Activated CD8-positive, alpha-beta T cell treated with anti-CD3 and anti-CD28 coated beads for 36 hours (primary cell): ENCODE measurements around the gene PRR12. TPM values are rescaled to one million over a fixed set of nuclear protein-coding genes. Genes with fewer than 3 reads are reported as not detected.

Experiments
- ATAC-seq: fragments of 200-7000 bp; cut with Tn5 transposase; one replicate; pipeline ENCODE4 v1.10.0; 2021; ENCODE audit warnings: mild to moderate bottlenecking, moderate library complexity
- CTCF ChIA-PET: fragments of 350-600 bp; sonication (Branson Sonifier 250); formaldehyde crosslinking; loops from one replicate; lab custom pipeline; 2021; ENCODE audit warnings: antibody characterized with exemption; lab: Charles Lee
- POLR2A ChIA-PET: fragments of 350-600 bp; sonication (Branson Sonifier 250); formaldehyde crosslinking; loops from one replicate; lab custom pipeline; 2021; ENCODE audit warnings: antibody characterized with exemption; lab: Charles Lee
- DNase-seq: peaks from one replicate; pipeline ENCODE4 v3.0.0-alpha.2; 2020
- H3K27ac Mint-ChIP-seq: one replicate; pipeline ENCODE4 v1.8.0; 2021; ENCODE audit warnings: mild to moderate bottlenecking, mixed read lengths
- H3K27me3 Mint-ChIP-seq: one replicate; pipeline ENCODE4 v1.8.0; 2021; ENCODE audit warnings: mixed read lengths
- H3K36me3 Mint-ChIP-seq: one replicate; pipeline ENCODE4 v1.8.0; 2021; ENCODE audit warnings: low read depth, mixed read lengths
- H3K4me1 Mint-ChIP-seq: one replicate; pipeline ENCODE4 v1.8.0; 2021; ENCODE audit warnings: low read depth, mixed read lengths
- H3K4me3 Mint-ChIP-seq: one replicate; pipeline ENCODE4 v1.8.0; 2021; ENCODE audit warnings: mild to moderate bottlenecking, moderate library complexity, mixed read lengths
- H3K9me3 Mint-ChIP-seq: one replicate; pipeline ENCODE4 v1.8.0; 2021; ENCODE audit warnings: mixed read lengths
- intact Hi-C: fragments of 100-400 bp; cut with micrococcal nuclease; formaldehyde crosslinking; loops from one replicate; pipeline ENCODE4 v1.10.0; 2022
- total RNA-seq, 2 experiments: library from RNA; stranded (reverse); gene quantifications; one replicate each; pipeline ENCODE4 v1.2.3, GENCODE V29; 2021
- TF ChIP-seq, protein P1 (sequence below): fragments of 200-600 bp; IDR thresholded peaks from one replicate; pipeline ENCODE4 v1.8.0; 2022; ENCODE audit warnings: antibody characterized with exemption, mild to moderate bottlenecking

PRR12 gene
- total RNA-seq, 2 experiments from 2014 or later = 16.0 to 17.8 TPM

DNA sequence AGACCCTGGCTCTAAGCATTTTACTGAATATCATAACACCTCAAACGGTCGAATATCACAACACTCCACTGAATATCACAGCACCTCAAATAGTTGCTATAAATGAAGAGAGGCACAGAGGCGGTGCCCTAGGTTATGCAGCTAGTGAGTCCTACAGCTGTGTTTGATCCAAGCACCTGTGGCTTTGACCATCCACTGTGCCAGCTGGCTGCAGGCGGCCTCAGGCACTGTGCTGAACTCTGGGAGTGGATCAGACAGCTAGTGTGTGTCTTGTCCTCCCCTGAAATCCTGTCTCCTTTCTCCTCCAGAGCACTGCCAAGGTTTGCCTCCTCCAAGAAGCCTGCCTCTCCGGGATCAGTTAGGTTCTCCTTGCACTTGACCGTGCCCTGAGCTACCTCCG lies 18.0 kb upstream of the PRR12 start:
- ChIA-PET POLR2A (interaction anchor here (0.6 to 1.0 kb wide), 2 partner anchors 27 to 39 kb away, joined by 3 read pairs; no protein-coding TSS in a partner anchor), CTCF (interaction anchor here (1.2 to 9.1 kb wide), 5 partner anchors 14 to 66 kb away, joined by 3 to 185 read pairs (median 65); no protein-coding TSS in a partner anchor)
- Mint-ChIP-seq H3K4me1 (peaks cover 38% of the 10 kb centered on the region), H3K4me3 (no peak overlapping the region), H3K9me3 (no peaks in the 10 kb centered on the region), H3K36me3 (peaks cover 15% of the 10 kb centered on the region), H3K27ac (no peak overlapping the region), H3K27me3 (no peaks in the 10 kb centered on the region)
- ATAC-seq = no peak
- intact Hi-C loops = no loop called here
- TF ChIP-seq, protein P1, sequence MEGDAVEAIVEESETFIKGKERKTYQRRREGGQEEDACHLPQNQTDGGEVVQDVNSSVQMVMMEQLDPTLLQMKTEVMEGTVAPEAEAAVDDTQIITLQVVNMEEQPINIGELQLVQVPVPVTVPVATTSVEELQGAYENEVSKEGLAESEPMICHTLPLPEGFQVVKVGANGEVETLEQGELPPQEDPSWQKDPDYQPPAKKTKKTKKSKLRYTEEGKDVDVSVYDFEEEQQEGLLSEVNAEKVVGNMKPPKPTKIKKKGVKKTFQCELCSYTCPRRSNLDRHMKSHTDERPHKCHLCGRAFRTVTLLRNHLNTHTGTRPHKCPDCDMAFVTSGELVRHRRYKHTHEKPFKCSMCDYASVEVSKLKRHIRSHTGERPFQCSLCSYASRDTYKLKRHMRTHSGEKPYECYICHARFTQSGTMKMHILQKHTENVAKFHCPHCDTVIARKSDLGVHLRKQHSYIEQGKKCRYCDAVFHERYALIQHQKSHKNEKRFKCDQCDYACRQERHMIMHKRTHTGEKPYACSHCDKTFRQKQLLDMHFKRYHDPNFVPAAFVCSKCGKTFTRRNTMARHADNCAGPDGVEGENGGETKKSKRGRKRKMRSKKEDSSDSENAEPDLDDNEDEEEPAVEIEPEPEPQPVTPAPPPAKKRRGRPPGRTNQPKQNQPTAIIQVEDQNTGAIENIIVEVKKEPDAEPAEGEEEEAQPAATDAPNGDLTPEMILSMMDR = no peak
- DNase-seq = no peak

DNA sequence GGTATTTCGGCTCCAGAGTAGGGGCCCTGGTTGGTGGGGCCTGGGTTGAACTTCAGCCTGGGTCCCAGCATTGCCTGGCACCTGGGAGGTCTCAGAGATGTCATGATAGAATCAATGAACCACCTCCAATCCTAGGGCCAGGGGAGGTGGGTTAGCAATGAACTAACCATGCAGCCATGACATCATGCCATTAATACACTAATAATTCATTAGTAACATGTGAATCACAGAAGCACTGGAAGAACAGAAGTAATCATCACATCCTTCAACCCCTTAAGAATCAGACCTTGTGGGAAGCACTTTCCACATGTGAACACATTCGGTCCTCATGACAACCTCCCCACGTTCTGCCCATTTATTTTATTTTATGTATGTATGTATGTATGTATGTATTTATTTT lies 17.6 kb upstream of the PRR12 start:
- Mint-ChIP-seq H3K4me3 (no peak overlapping the region), H3K36me3 (peaks cover 13% of the 10 kb centered on the region), H3K27me3 (no peaks in the 10 kb centered on the region), H3K27ac (no peak overlapping the region), H3K9me3 (no peaks in the 10 kb centered on the region), H3K4me1 (peaks cover 37% of the 10 kb centered on the region)
- TF ChIP-seq, protein P1 = no peak
- intact Hi-C loops = no loop called here
- ChIA-PET POLR2A (interaction anchor here (0.6 to 1.7 kb wide), 3 partner anchors 27 to 62 kb away, joined by 3 read pairs; no protein-coding TSS in a partner anchor), CTCF (interaction anchor here (1.2 to 9.1 kb wide), 4 partner anchors 11 to 67 kb away, joined by 3 to 185 read pairs (median 44); no protein-coding TSS in a partner anchor)
- ATAC-seq = no peak
- DNase-seq = no peak

DNA sequence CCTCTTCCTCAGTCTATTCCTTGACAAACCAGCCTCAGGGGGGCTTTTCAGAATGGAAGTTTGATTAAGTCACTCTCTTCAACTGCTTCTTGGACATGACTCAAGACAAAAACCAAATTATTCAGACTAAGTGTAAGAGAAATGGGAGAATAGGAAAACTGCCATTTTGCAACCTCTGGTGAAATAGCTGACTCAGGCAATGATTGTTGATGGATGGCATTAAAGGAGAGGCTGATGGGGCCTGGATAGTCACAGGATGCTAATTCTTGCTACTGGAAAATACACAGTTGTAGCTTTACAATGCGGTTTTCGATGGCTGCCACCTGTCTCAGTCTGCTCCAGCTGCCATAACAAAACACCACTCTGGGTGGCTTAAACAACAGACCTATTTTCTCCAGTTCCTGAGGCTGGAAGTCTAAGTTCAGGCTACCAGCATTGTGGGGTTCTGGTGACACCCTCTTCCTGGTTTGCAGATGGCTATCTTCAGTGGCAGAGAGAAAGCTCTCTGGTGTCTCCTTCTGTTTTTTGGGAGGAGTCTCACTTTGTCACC lies 16.7 kb upstream of the PRR12 start:
- POLR2A ChIA-PET = interaction anchor here (0.7 to 1.9 kb wide), 3 partner anchors 15 to 63 kb away, joined by 3 to 5 read pairs (median 3); no protein-coding TSS in a partner anchor
- no peak for ATAC-seq
- DNase-seq = no peak
- TF ChIP-seq, protein P1 = no peak
- peaks cover 40% of the 10 kb centered on the region for H3K4me1 Mint-ChIP-seq
- no peak overlapping the region for H3K4me3 Mint-ChIP-seq
- peak overlapping the region; percentile 32 for H3K27ac Mint-ChIP-seq
- intact Hi-C loops = no loop called here
- H3K27me3 Mint-ChIP-seq = no peaks in the 10 kb centered on the region
- CTCF ChIA-PET = interaction anchor here (1.0 to 9.1 kb wide), 4 partner anchors 12 to 104 kb away, joined by 3 to 185 read pairs (median 44); no protein-coding TSS in a partner anchor
- no peaks in the 10 kb centered on the region for H3K9me3 Mint-ChIP-seq
- peaks cover 13% of the 10 kb centered on the region for H3K36me3 Mint-ChIP-seq

DNA sequence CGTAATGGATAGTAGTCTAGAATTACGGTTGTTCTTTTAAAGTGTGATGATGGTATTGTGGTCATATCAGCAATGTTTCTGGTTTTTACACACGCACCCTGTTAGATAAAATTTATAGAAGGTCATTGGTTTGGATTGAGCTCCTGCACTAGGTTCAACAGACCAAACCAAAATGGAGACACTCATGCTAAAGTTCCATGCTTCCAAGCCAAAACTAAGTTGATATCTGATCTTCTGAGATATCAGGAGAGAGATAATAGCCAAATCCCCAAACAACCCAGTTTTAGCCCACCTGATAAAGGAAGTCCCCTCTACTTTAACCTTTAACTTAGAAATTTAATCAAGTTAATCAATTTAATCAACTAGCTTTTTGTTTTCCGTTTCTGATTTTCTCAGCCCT lies 11.8 kb upstream of the PRR12 start:
- H3K4me1 Mint-ChIP-seq = peaks cover 33% of the 10 kb centered on the region
- ATAC-seq = no peak

More for the DNA sequence above, 11.8 kb upstream of the PRR12 start:
- DNase-seq = no peak
- ChIA-PET POLR2A (interaction anchor here (0.8 to 3.9 kb wide), 12 partner anchors 9 to 102 kb away, joined by 3 to 48 read pairs (median 6); partner anchors contain the start of genes PRMT1, PRR12 and RRAS), CTCF (interaction anchor here (0.6 to 4.4 kb wide), 12 partner anchors 9 to 103 kb away, joined by 3 to 32 read pairs (median 4); no protein-coding TSS in a partner anchor)
- Mint-ChIP-seq H3K27ac (peak overlapping the region; percentile 90), H3K27me3 (no peaks in the 10 kb centered on the region), H3K4me3 (peak overlapping the region; percentile 95), H3K36me3 (peaks cover 8% of the 10 kb centered on the region), H3K9me3 (no peaks in the 10 kb centered on the region)
- TF ChIP-seq, protein P1 = no peak
- intact Hi-C loops = no loop called here
